Astrocyte of the spinal cord (primary cell): ENCODE measurements around the gene E2F7.

Experiments used
- DNase-seq: peaks from one replicate; pipeline ENCODE4 v3.0.0; 2011; ENCODE audit warnings: low read depth, low spot score
- H3K4me3 ChIP-seq: 2 replicates; pipeline ENCODE4 v1.5.1; 2011; ENCODE audit warnings: low read depth, mild to moderate bottlenecking, low read length, moderate library complexity
- CTCF ChIP-seq: IDR thresholded peaks from 2 replicates; pipeline ENCODE4 v1.5.1; 2012; ENCODE audit warnings: low read depth, mild to moderate bottlenecking, low read length, inconsistent platforms
- in situ Hi-C: cut with HindIII; loops from 2 replicates; pipeline ENCODE4 v1.10.0; 2017; ENCODE audit warnings: low sequenced_read_pairs

E2F7 gene

GRCh38 chr12:77065361-77066204, at the start of gene E2F7:
Gene E2F7, minus strand, starts transcription at chr12:77065569. Its CDS starts 934 bp downstream, at chr12:77064635.
- H3K4me3 ChIP-seq = peak within 1 kb of the TSS; percentile 86
- TF ChIP-seq CTCF = no peak
- peak; percentile 93 for DNase-seq
- in situ Hi-C loops = no loop called here

- TF ChIP-seq CTCF = no peak
- in situ Hi-C loops = no loop called here
- H3K4me3 ChIP-seq = no peak overlapping the region
- DNase-seq = peak; percentile 39
Observed at GRCh38 chr12:77113971-77114370, 48.6 kb upstream of the E2F7 start.

- in situ Hi-C loops = no loop called here
- peak; percentile 18 for DNase-seq
- TF ChIP-seq CTCF = no peak
- H3K4me3 ChIP-seq = no peak overlapping the region
Observed at GRCh38 chr12:77108707-77109106, 43.3 kb upstream of the E2F7 start.

- H3K4me3 ChIP-seq = no peak overlapping the region
- TF ChIP-seq CTCF = no peak
- no peak for DNase-seq
- in situ Hi-C loops = no loop called here
Observed at GRCh38 chr12:77107121-77107520, 41.8 kb upstream of the E2F7 start.

GRCh38 chr12:77104792-77105191, 39.4 kb upstream of the E2F7 start:
- no peak for TF ChIP-seq CTCF
- H3K4me3 ChIP-seq = no peak overlapping the region
- in situ Hi-C loops = no loop called here
- DNase-seq = no peak

- no peak overlapping the region for H3K4me3 ChIP-seq
- no peak for TF ChIP-seq CTCF
- no peak for DNase-seq
- in situ Hi-C loops = no loop called here
Observed at GRCh38 chr12:77104286-77104685, 38.9 kb upstream of the E2F7 start.
